Activated effector memory CD4-positive, alpha-beta T cell treated with Interleukin-2 at 50 U/mL for 16 hours (primary cell): ENCODE data around the gene RPSA.
"Not testable (repeated sequence)": the region's sequence is repeated elsewhere in the genome, so short reads cannot be mapped to it uniquely, and the experiment has no call there.

Experiments used
- DNase-seq: peaks from one replicate; pipeline ENCODE4 v3.0.0-alpha.2; 2020

RPSA gene

GRCh38 chr3:39390181-39390580 is 16.3 kb upstream of the RPSA start:
- no peak for DNase-seq

GRCh38 chr3:39396690-39397089 is 9.8 kb upstream of the RPSA start:
- DNase-seq: no peak

GRCh38 chr3:39398700-39399099 is 7.8 kb upstream of the RPSA start:
- DNase-seq: no peak

GRCh38 chr3:39401983-39402382 is 4.5 kb upstream of the RPSA start:
- DNase-seq: no peak

GRCh38 chr3:39404943-39405686 is 1.4 kb upstream of the RPSA start:
- no peak for DNase-seq

GRCh38 chr3:39405687-39406367 is 693 bp upstream of the RPSA start:
- no peak for DNase-seq

GRCh38 chr3:39407259-39407629 is 724 bp downstream of the RPSA start:
- DNase-seq: no peak

- no peak for DNase-seq
Measured at GRCh38 chr3:39407773-39408492, 1.4 kb downstream of the RPSA start.

- peak; percentile 22 for DNase-seq
Measured at GRCh38 chr3:39408493-39409372, 2.2 kb downstream of the RPSA start.

- no peak for DNase-seq
Measured at GRCh38 chr3:39409514-39410136, 3.1 kb downstream of the RPSA start.

GRCh38 chr3:39410893-39411292 is 4.4 kb downstream of the RPSA start:
- no peak for DNase-seq

GRCh38 chr3:39412668-39413260 is 6.2 kb downstream of the RPSA start:
- no peak for DNase-seq

- no peak for DNase-seq
Measured at GRCh38 chr3:39413691-39414420, 7.3 kb downstream of the RPSA start.

- no peak for DNase-seq
Measured at GRCh38 chr3:39414421-39414907, 7.9 kb downstream of the RPSA start.

- DNase-seq: not testable (repeated sequence)
Measured at GRCh38 chr3:39415302-39415701, 8.8 kb downstream of the RPSA start.

- no peak for DNase-seq
Measured at GRCh38 chr3:39415983-39416382, 9.5 kb downstream of the RPSA start.

GRCh38 chr3:39416998-39417397 is 10.5 kb downstream of the RPSA start:
- DNase-seq: not testable (repeated sequence)

GRCh38 chr3:39418556-39419225 is 12.2 kb downstream of the RPSA start:
- DNase-seq: not testable (repeated sequence)

GRCh38 chr3:39419742-39420315 is 13.3 kb downstream of the RPSA start:
- no peak for DNase-seq

- no peak for DNase-seq
Measured at GRCh38 chr3:39420543-39420942, 14.0 kb downstream of the RPSA start.
